Tibial nerve (tissue), 3 donors: ENCODE measurements around the gene SLMAP.

Experiments
- CTCF ChIP-seq, 5 experiments: fragments of 200-600 bp in 3 of 5; fragments of 450-650 bp in 2 of 5; sonication (generic) in 3 of 5; IDR thresholded peaks; one replicate each; pipeline ENCODE4 v1.5.1; 2016 to 2019; ENCODE audit warnings: antibody characterized with exemption in 5 of 5, mild to moderate bottlenecking in 3 of 5, moderate library complexity in 2 of 5
- POLR2A ChIP-seq, 2 donors: fragments of 450-650 bp; IDR thresholded peaks; one replicate each; pipeline ENCODE4 v1.6.1; 2017; ENCODE audit warnings: antibody characterized with exemption in 2 of 2, mild to moderate bottlenecking in 2 of 2, moderate library complexity in 2 of 2

DNA sequence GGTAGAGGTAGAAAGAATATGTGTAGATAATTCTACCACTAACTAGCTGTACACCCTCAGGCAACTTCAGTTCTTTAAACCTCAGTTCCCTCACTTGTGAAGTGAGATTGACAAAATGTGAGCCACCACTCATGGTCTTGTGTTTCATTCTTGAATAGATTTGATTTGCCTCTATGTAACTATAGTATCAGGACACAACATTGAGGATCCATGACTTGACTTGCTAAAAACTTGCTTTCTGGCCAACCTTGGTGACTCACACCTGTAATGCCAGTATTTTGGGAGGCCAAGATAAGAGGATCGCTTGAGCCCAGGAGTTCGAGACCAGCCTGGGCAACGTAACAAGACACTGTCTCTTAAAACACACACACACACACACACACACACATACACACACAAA is 136.3 kb downstream of the SLMAP start:
- TF ChIP-seq CTCF (IDR thresholded peaks at IDR 0.05) = no peak
- no peak for TF ChIP-seq POLR2A (IDR thresholded peaks at IDR 0.05)
